Prostate gland (tissue), 2 donors: Measurements from ENCODE around the gene BTBD18.

Experiments
- CTCF ChIP-seq, 4 experiments: fragments of 200-600 bp in 2 of 4; fragments of 450-650 bp in 2 of 4; sonication (generic) in 2 of 4; IDR thresholded peaks; 1 replicate in 3 of 4; 2 replicates in 1 of 4; pipeline ENCODE4 v1.5.1; 2016 to 2019; ENCODE audit warnings: antibody characterized with exemption in 4 of 4, mild to moderate bottlenecking in 2 of 4, moderate library complexity in 2 of 4
- POLR2A ChIP-seq: fragments of 450-650 bp; IDR thresholded peaks from one replicate; pipeline ENCODE4 v1.6.1; 2016; ENCODE audit warnings: antibody characterized with exemption, mild to moderate bottlenecking
- POLR2AphosphoS5 ChIP-seq: sonication (generic); formaldehyde crosslinking; IDR thresholded peaks from one replicate; pipeline ENCODE4 v1.6.1; 2017; ENCODE audit warnings: antibody characterized with exemption

DNA sequence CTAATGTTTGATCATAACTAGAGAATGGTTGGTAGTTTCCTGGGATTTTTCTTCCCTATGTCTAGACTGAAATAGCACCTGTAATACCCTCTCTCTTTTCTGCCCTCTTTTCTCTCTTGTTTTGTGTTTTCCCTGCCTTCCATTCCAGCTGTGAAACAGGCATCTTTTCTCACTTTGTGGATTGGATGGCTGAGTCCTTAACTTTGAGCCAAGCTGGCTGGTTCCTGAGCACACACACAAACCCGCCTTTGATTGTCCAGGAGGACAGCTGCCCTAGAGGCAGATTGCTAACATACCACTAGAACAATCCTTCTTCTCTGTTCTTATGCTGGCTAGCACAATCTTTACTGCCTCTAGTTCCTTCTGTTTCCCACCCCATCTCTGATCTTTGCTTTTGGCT, 27.7 kb upstream of the BTBD18 start:
- TF ChIP-seq POLR2A, result no peak
- peak in 2 of 4 experiments; percentile 17 to 39 for TF ChIP-seq CTCF (IDR thresholded peaks at IDR 0.05)
- TF ChIP-seq POLR2AphosphoS5, result peak; percentile 70
